ENCODE results near the gene BEND4.

Gene BEND4

DNA sequence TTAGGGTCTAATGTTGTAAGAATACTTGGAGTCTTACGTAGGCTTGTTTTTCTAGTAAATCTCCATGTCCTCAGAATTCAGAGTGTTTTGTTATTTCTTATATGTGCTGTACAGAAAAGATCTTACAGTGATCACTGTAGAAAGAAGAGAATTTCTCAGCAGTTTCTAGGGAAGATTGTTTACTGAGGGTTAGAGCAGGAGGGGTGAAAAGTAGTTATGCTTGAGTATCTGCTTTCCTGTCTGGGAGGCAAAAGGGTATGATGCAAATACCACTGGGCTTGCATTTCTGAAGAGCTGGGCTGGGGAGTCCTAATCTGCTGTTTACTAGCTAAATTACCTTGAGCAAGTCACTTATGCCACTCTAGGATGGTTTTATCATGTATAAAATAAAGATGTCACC is 78.2 kb downstream of the BEND4 start:
- Histone ChIP-seq H2AFZ (ENCODE audit: low read length) (no peak overlapping the region), H3K36me3 (replicated peaks; ENCODE audit: insufficient read depth, low read length) (no peaks in the 10 kb centered on the region), H3K9me2 (replicated peaks; ENCODE audit: insufficient read depth, low read length) (no peaks in the 10 kb centered on the region), H3K4me2 (ENCODE audit: low read depth, low read length) (no peak overlapping the region), H3K27ac (ENCODE audit: low read length) (no peak overlapping the region), H4K20me1 (ENCODE audit: insufficient read depth, low read length) (no peaks in the 10 kb centered on the region), H3K9ac (ENCODE audit: low read length) (no peak overlapping the region), H3K4me1 (ENCODE audit: low read length) (peaks cover 4% of the 10 kb centered on the region; the same call in 1 of the 2 replicates), H3K27me3 (replicated peaks; ENCODE audit: insufficient read depth, low read length) (no peaks in the 10 kb centered on the region), H3F3A (ENCODE audit: insufficient read depth, low read length) (no peaks in the 10 kb centered on the region), H3K9me3 (replicated peaks; ENCODE audit: insufficient read depth, low read length) (no peaks in the 10 kb centered on the region), H3K79me2 (ENCODE audit: low read length) (no peaks in the 10 kb centered on the region), H3K4me3 (ENCODE audit: low read length) (no peak overlapping the region)
- DNase-seq = no peak
- TF ChIP-seq CTCF (IDR thresholded peaks at IDR 0.05; ENCODE audit: low read length) (no peak), EZH2 (optimal IDR thresholded peaks at IDR 0.05; ENCODE audit: low read depth, low read length) (no peak)

DNA sequence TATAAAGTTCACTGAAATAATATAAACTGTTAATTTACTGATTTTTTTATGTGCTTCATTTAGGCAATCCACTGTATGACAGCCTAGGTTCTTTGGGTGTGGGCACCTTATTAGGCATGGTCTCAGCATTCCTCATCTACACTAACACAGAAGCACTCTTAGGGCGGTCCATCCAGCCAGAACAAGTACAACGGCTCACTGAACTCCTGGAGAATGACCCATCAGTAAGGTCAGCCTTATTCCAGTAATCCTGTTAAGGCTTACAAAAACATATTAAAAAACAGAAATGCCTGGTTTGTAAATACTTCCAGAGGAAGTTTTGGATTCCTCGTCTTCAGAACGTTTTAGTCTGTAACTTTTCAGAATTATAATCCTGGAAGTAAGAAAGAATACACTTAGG is 82.0 kb downstream of the BEND4 start:
- Histone ChIP-seq H3K4me2 (ENCODE audit: low read depth, low read length) (no peak overlapping the region), H3K4me1 (ENCODE audit: low read length) (no peaks in the 10 kb centered on the region), H3F3A (ENCODE audit: insufficient read depth, low read length) (no peaks in the 10 kb centered on the region), H3K4me3 (ENCODE audit: low read length) (no peak overlapping the region), H4K20me1 (ENCODE audit: insufficient read depth, low read length) (no peaks in the 10 kb centered on the region), H3K9ac (ENCODE audit: low read length) (no peak overlapping the region), H3K36me3 (replicated peaks; ENCODE audit: insufficient read depth, low read length) (no peaks in the 10 kb centered on the region), H3K27ac (ENCODE audit: low read length) (no peak overlapping the region), H2AFZ (ENCODE audit: low read length) (no peak overlapping the region), H3K9me2 (replicated peaks; ENCODE audit: insufficient read depth, low read length) (no peaks in the 10 kb centered on the region), H3K27me3 (replicated peaks; ENCODE audit: insufficient read depth, low read length) (no peaks in the 10 kb centered on the region), H3K9me3 (replicated peaks; ENCODE audit: insufficient read depth, low read length) (no peaks in the 10 kb centered on the region), H3K79me2 (ENCODE audit: low read length) (no peaks in the 10 kb centered on the region)
- DNase-seq = no peak
- TF ChIP-seq CTCF (IDR thresholded peaks at IDR 0.05; ENCODE audit: low read length) (no peak), EZH2phosphoT487 (IDR thresholded peaks at IDR 0.05; ENCODE audit: low read length) (no peak), EZH2 (optimal IDR thresholded peaks at IDR 0.05; ENCODE audit: low read depth, low read length) (no peak)

DNA sequence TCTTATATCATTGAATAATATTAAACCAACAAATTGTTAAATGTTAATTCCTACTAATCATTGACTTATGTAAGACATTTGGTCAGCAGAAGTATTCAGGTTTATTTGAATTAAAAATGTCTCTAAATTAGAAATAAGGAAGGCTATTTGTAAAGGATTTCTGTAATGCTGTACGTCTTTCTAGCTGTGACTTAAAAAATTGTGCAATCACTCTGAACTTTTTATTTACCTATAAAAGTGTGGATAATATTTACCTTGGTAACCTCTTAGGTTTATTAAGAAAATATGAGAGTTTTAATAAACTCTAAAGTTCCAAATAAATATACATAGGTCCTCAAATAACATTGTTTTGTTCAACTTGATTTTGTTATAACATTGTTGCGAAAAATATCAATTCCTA is 85.2 kb downstream of the BEND4 start:
- no peaks in the 10 kb centered on the region for H3F3A ChIP-seq (ENCODE audit: insufficient read depth, low read length)
- no peak overlapping the region for H3K4me2 ChIP-seq (ENCODE audit: low read depth, low read length)
- no peaks in the 10 kb centered on the region for H4K20me1 ChIP-seq (ENCODE audit: insufficient read depth, low read length)
- no peaks in the 10 kb centered on the region for H3K4me1 ChIP-seq (ENCODE audit: low read length)
- H3K27me3 ChIP-seq (replicated peaks; ENCODE audit: insufficient read depth, low read length) = no peaks in the 10 kb centered on the region
- no peak for TF ChIP-seq EZH2phosphoT487 (IDR thresholded peaks at IDR 0.05; ENCODE audit: low read length)
- TF ChIP-seq CTCF (IDR thresholded peaks at IDR 0.05; ENCODE audit: low read length) = no peak
- no peak for TF ChIP-seq EZH2 (optimal IDR thresholded peaks at IDR 0.05; ENCODE audit: low read depth, low read length)
- H3K79me2 ChIP-seq (ENCODE audit: low read length) = no peaks in the 10 kb centered on the region
- H3K9me2 ChIP-seq (replicated peaks; ENCODE audit: insufficient read depth, low read length) = no peaks in the 10 kb centered on the region
- H3K9ac ChIP-seq (ENCODE audit: low read length) = no peak overlapping the region
- H3K4me3 ChIP-seq (ENCODE audit: low read length) = no peak overlapping the region
- H2AFZ ChIP-seq (ENCODE audit: low read length) = no peak overlapping the region
- no peaks in the 10 kb centered on the region for H3K9me3 ChIP-seq (replicated peaks; ENCODE audit: insufficient read depth, low read length)
- no peak for DNase-seq
- no peak overlapping the region for H3K27ac ChIP-seq (ENCODE audit: low read length)
- no peaks in the 10 kb centered on the region for H3K36me3 ChIP-seq (replicated peaks; ENCODE audit: insufficient read depth, low read length)

All from MM.1S (cell line).